C4-2B (cell line): ENCODE measurements around the gene TSEN54.

Experiments used
- ZFX ChIP-seq: fragments of 450-650 bp; IDR thresholded peaks from 2 replicates; pipeline ENCODE4 v1.6.1; 2017
- TF ChIP-seq, protein P1 (sequence below): fragments of 450-650 bp; conservative IDR thresholded peaks from 2 replicates; pipeline ENCODE4 v1.5.1; 2017; ENCODE audit warnings: mild to moderate bottlenecking

DNA sequence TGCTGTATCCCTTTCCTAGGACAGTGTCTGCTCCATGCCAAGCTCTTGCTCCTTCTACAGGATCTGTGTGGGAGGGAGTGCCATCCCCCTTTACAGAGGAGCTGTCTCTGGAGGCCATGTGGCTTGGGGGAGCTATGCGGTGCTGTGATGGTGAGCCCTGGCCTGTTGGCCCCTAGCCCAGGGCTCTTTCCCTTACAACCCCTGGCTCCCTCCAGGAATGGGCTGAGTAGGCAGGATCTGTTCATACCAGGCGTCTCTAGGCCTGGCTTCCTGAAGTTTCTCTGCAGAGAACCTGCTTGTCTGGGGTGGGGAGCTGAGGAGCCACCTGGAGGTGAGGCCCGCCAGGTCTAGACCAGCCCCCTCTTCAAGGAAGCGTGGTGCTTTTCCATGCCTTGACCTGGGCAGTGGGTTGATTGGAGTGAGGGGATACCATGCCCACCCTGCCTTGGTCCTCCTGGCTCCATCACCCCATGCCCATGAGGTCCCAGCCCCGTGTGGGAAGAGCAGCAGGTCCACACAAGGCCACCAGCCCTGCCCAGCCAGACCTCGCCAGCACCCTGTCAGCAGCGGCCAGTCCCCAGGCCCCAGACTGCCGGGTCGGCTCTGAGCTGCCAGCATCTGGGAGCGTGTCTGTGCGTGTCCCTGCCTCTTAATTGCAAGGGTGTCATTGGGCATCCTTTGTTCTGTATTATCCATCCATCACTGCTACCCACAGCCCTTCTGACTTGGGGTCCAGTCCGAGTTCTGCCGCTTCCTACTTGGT is 23.8 kb downstream of the TSEN54 start:
- TF ChIP-seq, protein P1, sequence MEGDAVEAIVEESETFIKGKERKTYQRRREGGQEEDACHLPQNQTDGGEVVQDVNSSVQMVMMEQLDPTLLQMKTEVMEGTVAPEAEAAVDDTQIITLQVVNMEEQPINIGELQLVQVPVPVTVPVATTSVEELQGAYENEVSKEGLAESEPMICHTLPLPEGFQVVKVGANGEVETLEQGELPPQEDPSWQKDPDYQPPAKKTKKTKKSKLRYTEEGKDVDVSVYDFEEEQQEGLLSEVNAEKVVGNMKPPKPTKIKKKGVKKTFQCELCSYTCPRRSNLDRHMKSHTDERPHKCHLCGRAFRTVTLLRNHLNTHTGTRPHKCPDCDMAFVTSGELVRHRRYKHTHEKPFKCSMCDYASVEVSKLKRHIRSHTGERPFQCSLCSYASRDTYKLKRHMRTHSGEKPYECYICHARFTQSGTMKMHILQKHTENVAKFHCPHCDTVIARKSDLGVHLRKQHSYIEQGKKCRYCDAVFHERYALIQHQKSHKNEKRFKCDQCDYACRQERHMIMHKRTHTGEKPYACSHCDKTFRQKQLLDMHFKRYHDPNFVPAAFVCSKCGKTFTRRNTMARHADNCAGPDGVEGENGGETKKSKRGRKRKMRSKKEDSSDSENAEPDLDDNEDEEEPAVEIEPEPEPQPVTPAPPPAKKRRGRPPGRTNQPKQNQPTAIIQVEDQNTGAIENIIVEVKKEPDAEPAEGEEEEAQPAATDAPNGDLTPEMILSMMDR: no peak
- TF ChIP-seq ZFX: no peak
